Activated CD8-positive, alpha-beta memory T cell treated with anti-CD3 and anti-CD28 coated beads for 4 hours (primary cell): ENCODE data around the gene PKP1.

ENCODE experiments used
- DNase-seq, 2 donors: peaks; one replicate each; pipeline ENCODE4 v3.0.0-alpha.2; 2020; ENCODE audit warnings: low read depth in 2 of 2

Gene PKP1

DNA sequence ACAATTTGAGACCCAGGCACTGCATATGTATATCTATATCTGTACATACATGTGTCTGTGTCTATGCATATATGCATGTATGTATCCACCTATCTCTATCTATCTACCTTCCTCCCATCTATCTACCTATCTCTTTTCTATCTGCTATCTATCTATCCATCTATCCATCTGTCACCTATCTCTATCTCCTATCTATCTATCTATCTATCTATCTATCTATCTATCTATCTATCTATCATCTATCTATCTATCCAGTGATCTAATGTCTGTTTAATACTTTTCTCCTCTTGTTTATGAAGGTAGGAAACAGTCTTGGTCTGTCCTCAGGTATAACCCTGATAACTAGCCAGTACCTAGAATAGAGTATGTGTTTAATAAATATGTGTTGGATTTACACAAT, 68.3 kb downstream of the PKP1 start:
- no peak for DNase-seq

DNA sequence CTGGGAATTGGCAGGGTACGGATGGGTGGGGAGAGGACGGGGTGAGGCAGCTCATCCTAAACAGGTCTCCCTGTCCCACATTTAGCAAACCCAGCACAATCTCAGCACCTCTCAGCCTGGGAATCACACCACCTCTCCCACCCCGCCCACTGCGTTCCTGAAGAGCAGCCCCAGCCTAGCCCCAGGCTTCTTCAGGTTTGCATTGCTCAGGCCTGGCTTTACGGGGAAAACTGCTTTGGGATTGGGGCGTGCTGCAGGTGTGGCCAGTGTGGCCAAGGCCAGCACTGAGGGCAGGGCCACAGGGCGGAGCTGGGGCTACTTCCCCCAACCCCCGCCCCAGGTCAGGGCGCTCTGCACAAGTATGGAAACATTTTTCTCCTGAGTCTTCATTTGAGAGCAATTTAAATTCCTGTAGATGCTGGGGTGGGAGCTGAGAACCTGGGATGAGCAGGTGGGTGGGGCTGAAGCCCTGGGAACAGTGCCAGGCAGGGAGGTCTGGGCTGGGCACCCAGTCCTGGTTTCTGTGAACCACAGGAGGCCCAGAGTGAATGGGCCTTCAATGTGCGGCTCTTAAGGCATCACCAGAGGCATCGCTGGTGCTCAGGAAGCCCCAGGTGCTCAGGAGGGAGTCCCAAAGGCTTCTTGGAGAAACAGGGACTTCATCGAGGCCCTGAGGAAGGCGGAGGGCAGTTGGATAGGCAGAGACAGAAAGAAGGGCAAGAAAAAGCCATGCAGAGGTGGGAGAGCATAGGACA, 70.1 kb downstream of the PKP1 start:
- no peak for DNase-seq

DNA sequence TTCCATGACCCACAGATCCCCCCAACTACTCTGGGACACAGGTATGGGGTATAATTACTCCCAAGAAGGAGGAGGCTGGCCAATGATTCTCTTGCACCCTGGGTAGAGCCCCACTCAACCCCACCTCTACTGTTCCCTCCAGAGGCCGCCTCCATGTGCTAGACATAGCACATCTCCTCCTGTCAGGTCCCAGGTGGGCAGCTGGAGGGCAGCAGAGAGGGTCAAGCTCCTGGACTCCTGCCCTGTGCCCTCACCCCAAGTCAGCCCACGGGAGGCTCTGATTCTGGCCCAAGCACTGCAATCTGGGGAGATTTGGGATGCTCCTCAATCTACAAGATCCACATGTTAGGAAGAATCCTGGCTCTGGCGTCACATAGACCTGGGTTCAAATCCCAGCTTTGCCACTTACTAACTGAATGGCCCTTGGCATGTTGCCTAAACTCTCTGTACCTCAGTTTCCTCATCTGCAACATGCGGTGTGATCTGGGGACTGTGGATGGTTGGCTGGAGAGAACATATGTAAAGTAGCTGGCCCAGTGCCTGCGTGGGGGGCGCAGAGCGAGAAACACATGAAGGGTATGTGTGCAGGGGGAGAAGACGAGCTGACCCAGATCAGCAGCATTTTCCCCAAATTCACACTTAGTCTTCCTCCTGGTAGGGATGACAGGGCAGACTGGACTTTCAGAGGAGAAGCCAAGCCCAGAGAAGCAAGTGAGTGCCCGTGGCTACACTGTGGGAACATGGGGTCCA, 71.0 kb downstream of the PKP1 start:
- DNase-seq, result no peak

DNA sequence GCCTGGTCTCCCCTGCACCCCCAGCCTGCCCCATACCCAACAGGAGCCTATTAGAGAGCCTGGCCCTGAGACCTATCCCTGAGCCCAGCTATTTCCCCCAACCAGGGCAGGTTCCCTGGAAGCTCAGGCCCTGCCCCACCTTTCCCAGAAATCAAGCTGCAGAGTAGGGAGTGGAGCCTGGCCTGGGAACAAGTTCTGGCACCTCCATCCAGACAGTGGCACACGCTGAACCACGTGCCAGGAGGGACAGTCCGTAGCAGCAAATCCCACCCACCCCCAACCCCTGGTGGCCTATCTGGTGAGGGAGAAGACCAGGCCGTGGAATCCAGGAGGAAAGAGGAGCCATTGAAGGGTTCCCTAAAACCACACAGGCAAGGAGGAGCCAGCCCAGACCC, 71.6 kb downstream of the PKP1 start:
- no peak for DNase-seq

DNA sequence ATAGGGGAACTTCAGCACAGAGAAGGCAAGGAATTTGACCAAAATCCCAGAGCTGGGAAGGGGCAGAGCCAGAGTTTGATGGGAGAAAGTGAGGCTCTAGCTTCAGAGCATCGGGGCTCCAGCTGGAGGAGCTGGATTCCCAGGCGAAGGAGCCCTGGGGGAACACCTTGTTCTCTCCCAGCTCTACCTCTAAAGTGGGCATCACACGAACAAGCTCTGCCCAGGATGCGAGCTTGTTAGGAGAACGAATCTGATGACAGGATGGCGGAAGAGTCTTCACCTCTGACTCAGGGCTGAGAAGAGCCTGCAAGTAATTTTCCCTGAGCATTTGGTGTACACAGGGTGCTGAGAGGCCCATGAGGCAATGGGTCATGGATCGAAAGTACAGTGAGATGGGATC, 72.2 kb downstream of the PKP1 start:
- no peak for DNase-seq

DNA sequence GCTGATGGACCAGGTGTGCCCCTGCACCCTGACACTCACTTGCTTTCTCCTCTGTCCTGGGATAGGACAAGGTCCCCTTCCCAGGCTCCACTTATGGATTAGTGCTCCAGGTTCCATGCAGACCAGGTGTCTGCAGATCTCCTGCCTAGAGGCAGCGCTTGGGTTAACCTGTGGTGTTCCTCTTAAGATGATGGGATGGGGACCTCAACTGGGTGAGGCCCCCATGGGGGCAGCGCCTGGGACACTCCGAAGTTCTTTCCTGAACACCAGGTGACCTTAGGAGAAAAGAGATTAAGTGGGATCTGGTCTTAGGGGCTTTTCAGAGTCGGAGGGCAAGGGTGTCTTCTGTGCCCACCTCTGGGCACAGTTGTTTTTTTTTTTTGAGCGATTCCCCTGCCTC, 72.9 kb downstream of the PKP1 start:
- DNase-seq, result no peak

DNA sequence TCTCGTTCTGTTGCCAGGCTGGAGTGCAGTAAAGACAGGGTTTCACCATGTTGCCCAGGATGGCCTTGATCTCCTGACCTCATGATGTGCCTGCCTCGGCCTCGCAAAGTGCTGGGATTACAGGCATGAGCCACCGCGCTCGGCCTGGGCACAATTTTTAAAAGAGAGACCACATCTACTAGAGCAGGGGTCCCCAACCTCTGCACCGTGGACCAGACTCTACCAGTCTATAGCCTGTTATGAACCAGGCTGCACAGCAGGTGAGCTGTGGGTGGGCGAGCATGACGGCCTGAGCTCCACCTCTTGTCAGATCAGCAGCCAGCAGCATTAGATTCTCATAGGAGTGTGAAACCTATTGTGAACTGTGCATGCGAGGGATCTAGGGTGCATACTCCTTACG, 73.4 kb downstream of the PKP1 start:
- DNase-seq, result no peak

DNA sequence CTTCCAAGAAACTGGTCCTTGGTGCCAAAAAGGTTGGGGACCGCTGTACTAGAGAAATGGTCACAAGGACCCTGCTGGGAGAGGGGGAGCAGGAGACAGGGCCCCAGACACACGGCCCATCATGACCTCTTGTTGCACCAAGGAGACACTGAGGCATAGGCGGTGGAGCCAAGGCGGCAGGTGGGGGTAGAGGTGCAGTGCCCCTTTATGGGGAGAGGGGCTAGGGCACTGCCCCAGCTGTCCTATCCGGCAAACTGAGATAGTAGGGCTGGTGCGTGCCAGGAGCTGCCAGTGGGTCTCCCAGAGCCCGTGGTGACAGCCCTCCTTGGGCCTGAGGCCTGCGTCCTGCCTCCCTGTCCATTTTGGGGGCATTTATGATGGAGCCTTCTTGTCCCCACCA, 73.9 kb downstream of the PKP1 start:
- no peak for DNase-seq

DNA sequence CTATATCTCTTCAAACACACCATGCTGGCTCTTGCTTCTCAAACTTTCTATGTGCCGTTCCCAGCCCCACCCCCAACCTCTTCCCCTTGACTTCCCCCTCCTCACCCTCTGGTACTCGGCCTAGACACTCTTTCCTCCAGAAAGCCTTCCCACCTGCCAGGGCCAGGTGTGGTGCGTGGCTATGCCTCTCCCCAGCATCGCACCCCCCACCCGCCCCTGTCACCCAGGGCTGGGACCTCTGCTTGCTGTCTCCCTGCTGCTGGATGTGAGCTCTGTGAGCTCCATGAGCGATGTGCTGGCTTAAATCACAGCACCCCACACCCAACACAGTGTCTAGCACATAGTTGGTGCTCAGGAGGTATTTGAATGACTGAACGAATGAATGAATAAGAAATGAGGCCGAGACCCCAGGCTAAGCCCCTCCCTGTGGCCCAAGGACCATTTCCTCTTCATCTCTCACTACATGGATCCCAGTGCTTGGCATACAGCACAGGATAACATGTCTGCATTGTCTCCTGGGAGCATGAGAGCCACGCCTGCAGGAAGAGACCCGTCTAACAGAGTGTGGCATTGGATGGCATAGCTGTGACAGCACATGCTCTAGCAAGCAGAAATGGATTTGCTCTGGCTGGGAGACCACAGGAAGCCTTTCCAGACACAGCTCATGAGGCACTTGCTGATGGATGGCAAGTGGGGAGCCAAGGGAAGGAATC, 74.5 kb downstream of the PKP1 start:
- no peak for DNase-seq

DNA sequence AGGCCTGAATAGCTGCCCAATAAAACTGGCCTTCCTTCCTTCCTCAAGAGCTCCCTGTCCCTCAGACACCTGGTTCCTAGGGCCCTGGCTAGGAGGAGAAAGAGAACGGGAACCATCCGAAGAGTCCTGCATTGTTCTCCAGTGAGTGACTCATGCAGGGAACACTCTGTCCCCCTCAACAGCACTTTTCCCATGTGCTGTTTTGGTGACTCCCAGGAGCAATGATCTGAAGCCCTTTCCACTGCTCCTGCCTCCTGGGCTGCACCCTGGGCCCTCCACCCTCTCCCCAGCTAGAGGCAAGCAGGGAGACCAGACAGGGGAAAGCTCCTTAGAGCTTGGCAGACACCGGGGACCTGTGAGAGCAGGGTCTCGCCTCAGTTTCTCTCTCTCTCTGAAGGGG, 75.3 kb downstream of the PKP1 start:
- no peak for DNase-seq

DNA sequence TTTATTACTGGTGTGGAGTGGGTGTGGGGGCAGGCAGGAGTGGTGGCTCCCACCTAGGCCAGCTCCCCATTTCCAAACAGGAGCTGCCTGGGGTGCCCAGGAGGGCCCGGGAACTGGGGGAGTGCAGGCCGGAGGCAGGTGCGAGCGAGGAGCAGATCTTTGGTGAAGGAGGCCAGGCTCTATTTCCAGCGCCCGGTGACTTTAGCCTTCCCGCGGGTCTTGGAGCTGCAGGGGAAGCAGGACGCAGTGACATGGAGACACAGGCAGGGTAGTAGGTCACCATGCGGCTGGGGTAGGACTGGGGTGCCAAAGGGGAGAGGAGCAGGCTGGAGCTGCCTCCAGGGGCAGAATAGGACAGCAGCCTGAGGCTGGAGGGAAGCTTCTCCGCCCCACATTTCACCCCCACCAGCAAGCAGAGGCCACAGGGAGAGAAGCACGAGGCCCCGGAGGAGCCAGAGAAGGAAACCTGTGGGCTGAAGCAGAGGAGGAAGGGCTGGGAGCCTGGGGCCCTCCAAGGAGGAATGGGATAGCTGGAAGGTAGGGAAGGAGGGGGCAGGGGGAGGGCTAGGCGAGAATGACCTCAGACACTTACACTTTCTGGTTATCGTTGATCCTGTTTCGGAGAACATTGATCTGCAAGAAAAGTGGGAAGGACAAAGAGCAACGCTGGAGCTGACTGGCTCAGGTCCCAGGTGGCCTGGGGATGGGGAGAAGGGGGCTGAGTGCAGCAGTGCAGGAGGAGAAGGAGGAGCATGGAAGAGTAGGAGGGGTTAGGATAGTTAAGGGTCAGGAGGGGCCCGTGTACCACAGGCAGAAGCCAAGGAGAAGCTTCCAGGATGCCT, 75.9 kb downstream of the PKP1 start:
- no peak for DNase-seq

DNA sequence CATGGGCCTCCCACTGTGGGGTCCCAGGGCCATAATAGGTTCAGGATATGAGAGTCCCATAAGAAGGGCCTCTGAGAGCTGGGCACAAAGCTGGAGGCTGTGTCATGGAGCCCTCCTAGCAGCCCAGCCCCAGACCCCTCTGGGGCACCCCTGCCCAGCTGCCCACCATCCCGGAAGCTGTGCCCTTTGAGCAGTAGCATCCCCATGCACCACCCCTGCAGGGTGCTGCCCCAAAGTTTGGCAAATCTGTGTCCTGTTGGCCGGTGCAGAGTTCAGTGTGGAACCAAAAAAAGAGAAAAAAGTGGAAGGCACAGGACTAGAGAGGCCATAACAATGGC, 76.5 kb downstream of the PKP1 start:
- no peak for DNase-seq

DNA sequence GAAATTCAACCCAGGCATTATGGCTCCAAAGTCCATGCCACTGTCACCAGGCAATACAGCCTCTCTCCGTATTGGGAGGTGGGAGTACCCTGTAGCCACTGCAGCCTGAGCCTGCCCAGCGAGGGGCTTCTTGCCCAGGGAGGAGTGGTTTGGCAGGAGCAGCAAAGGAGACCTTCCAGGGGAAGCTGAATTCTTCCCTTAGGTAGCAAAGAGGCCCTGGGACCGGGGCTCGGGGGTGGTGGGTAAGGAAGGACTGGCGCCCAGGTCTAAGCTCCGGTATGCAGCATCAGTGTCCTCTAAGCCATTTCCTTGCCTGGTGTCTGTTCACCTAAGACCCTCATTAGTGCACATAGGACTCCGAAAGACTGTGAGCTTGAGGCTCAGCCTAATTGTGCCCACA, 77.2 kb downstream of the PKP1 start:
- no peak for DNase-seq

DNA sequence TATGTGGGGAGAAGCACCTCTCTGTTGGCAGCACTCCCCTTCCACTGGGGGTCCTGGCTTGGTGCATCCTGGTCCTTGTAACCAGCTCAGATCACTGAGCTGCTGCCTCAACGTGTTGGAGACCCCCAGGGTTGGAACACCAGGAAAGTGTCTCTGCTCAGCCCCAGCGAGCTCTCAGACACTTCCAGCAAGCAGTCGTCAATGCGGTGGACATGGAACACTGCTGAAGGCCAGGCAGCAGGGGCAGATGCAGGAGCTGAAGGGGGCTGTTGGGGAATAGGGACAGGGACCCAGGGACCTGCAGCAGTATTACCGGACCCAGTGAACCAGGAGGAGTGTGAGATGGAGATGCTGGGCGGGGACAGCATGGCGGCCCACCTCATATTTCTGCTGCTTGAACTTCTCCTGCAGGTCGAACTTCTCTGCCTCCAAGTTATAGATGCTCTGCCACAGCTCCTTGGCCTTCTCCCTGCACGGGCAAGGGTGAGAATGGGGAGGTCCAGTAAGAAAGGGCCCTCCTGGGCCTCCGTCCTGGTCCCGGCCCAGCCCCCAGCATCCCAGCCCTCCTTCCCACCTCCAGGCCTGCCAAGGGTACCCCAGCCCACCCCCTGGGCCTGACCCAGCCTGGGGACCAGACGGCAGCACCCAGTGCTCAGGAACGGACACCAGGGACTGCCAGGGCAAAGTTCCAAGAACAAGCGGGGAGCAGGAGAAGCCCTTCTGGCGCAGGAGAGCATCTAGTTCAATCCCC, 77.8 kb downstream of the PKP1 start:
- no peak for DNase-seq

DNA sequence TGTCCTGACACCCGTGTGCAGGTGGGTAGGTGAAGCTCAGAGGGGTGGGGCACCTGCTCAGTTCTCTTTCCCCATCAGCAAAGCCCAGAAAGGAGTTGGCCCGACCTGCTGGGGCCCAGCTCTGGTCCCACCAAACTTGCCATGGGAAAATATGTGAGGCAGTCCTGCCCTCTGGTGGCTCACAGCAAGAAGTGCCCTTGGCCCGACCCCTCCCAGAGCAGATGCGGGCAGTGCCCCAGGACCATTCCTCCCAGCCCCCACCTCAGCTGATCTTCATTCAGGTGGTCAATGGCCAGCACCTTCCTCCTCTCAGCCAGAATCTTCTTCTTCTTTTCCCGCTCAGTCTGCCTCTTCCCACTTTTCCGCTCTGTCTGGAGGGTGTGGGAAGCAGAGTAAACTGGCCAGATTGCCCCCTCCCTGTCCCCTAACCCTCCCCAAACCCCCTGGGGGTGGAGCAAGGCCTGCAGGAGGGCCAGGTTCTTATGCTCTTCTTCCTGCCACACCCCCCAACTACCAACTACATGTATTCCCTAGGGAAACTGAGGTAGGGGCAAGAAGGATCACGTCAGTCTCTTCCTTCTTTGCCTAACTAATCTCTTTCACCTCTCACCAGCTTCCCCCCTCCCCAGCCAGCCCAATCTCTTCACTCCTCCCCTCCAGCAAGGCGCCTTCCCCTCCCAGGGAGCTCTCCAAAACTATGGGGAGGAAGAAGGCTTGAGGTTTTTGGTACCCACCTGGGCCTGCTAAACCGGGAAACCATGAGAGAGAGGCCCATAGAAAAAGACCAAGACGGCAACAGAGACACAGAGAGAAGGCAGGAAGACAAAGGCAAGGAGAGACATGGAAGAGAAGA, 78.6 kb downstream of the PKP1 start:
- DNase-seq, result no peak

DNA sequence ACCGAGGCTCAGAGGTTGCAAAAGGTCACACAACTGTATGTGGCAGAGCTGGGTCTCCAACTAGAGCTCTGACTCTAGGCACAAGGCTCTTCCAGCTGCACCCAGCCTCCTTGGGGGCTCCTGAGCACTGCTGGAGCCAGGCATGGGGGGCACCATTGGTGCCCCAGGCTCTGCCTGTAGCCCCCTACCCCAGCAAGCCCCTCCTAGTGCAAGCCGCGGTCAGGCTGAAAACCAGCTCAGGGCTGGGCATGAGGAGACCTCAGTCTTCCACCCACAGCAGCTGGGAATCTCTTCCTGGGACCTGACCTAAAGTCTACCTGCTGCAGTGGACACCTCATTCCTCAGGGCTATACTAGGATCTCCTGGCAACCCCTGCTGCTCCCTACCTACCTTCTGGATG, 79.6 kb downstream of the PKP1 start:
- no peak for DNase-seq

DNA sequence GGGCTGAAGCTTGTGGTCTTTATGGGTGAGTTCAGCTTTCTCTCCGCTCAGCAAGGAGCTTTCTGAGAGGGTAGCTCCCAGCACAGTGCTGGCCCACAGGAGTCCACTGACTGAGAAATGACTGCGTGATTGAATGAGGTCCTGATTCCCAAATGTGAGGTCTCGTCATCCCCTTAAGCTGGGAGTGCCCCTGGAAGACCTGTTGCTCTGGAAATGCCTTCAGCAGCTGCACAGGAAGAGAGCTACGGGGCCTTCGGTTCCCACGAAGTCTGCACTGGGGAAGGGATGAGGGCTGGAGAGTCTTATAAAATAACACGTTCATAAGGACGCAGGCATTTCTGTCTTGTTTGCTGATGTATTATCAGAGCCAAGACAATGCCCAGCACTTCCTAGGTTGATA, 80.2 kb downstream of the PKP1 start:
- DNase-seq, result no peak

DNA sequence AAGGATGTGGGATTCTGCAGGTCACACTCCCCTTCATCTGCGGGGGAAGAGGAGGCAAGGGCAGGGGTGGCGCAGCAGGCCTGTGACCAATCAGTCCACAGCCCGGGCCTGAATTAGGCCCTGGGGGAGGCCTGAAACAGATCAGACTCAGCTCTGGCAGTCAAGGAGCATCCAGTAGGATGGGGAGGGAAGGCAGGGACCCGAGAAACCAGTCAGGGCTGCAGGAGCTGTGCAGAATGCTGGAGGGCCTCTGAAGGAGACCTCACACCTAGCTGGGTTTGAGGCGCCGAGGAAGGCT, 81.5 kb downstream of the PKP1 start:
- DNase-seq, result no peak

DNA sequence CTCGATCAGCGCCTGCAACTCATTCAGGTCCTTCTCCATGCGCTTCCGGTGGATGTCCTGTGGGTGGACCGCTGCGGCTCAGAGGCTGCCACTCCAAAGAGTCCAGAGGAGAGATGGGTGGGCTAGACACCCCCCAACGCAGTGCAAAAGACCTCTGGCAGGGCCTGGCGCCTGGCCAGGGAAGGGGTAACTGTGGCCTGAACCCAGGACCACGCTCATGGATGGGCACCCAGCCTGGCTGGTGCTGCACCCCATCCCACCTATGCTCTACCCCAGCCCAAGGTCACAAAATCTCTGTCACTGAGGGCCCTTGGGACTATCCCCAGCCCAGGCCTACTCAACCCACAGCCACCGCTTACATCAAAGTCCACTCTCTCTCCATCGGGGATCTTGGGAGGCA, 81.9 kb downstream of the PKP1 start:
- DNase-seq, result no peak

DNA sequence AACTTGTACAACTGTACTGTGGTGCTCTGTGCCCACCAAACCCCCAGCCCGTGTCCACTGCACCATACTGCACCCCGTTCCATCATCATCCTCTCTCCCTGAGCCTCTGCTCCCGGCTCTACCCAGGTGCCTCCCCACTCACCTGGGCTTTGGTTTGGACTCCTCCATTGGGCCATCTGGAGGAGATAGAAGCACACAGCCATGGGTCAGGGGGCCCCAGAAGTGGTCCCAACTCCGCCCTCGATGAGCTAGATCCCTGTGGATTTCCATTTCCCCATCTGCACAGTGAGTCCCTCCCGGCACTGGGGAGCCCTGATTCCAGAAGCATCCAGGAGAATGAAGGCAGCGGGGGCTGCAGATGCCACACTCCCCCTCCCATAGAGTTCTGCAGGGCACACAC, 83.4 kb downstream of the PKP1 start:
- DNase-seq, result no peak

DNA sequence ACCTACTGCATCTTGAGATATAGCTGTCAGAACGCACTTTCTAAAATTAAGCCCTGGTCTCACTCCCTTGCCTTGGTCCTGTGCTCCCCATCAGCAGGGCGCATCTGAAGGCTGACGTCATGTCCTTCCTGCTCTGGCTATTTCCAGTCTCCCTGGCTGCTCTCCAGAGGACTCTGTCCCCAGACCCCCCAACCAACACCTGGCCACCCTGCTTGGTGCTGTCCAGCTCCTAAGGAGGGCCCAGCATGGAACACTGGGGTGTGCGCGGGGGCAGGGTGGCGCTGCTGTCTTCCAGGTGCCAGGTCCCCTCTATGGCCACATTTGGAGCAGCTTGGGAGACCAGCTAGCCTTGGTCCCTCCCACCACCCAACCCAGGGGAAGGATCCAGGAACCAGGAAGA, 85.9 kb downstream of the PKP1 start:
- DNase-seq, result no peak
